ENCODE data around the gene LBX2. TPM values are rescaled to one million over a fixed set of nuclear protein-coding genes. Genes with fewer than 3 reads are reported as not detected.

LBX2 gene
- total and polyA plus RNA-seq, 4 donors: 0.63 to 1.9 (median 1.1) TPM

DNA sequence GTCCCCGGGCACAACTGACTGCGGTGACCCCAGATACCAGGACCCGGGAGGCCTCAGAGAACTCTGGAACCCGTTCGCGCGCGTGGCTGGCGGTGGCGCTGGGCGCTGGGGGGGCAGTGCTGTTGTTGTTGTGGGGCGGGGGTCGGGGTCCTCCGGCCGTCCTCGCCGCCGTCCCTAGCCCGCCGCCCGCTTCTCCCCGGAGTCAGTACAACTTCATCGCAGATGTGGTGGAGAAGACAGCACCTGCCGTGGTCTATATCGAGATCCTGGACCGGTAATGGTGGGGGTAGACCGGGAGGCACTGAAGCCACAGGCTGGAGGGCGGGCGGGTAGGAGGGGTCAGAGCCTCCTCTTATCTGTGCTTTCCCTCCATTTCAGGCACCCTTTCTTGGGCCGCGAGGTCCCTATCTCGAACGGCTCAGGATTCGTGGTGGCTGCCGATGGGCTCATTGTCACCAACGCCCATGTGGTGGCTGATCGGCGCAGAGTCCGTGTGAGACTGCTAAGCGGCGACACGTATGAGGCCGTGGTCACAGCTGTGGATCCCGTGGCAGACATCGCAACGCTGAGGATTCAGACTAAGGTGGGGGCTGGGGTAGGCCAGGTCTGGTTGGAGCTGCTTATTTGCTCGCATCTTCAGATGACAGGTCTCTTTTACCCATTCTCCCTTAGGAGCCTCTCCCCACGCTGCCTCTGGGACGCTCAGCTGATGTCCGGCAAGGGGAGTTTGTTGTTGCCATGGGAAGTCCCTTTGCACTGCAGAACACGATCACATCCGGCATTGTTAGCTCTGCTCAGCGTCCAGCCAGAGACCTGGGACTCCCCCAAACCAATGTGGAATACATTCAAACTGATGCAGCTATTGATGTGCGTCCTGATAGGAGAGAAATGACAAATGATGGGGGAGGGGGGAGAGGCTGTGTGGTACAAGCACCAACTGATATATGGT lies 31.1 kb upstream of the LBX2 start:
- H3K4me3 ChIP-seq: peak overlapping the region; percentile 69
- peaks cover 14 to 44% (median 34%) of the 10 kb centered on the region in 4 donors for H3K36me3 ChIP-seq (ENCODE audit: control insufficient read depth in 4 of 4, insufficient read depth in 4 of 4, low read length in 4 of 4)
- ATAC-seq (ENCODE audit: insufficient read depth, low FRiP score) (no peak), DNase-seq (peak; percentile 43 to 61 (median 56))
- peaks cover 8 to 23% (median 11%) of the 10 kb centered on the region in 5 donors for H3K4me1 ChIP-seq (ENCODE audit: control insufficient read depth in 5 of 5, insufficient read depth in 5 of 5, low read length in 5 of 5)
- H3K27me3 ChIP-seq (ENCODE audit: control insufficient read depth in 3 of 3, insufficient read depth in 3 of 3, low read length in 2 of 3): no peaks in the 10 kb centered on the region
- WGBS, 2 donors: 3 to 4% methylated on average over 50 to 54 of the region's 54 CpGs
- TF ChIP-seq, protein P1, sequence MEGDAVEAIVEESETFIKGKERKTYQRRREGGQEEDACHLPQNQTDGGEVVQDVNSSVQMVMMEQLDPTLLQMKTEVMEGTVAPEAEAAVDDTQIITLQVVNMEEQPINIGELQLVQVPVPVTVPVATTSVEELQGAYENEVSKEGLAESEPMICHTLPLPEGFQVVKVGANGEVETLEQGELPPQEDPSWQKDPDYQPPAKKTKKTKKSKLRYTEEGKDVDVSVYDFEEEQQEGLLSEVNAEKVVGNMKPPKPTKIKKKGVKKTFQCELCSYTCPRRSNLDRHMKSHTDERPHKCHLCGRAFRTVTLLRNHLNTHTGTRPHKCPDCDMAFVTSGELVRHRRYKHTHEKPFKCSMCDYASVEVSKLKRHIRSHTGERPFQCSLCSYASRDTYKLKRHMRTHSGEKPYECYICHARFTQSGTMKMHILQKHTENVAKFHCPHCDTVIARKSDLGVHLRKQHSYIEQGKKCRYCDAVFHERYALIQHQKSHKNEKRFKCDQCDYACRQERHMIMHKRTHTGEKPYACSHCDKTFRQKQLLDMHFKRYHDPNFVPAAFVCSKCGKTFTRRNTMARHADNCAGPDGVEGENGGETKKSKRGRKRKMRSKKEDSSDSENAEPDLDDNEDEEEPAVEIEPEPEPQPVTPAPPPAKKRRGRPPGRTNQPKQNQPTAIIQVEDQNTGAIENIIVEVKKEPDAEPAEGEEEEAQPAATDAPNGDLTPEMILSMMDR (IDR thresholded peaks at IDR 0.05; ENCODE audit: control extremely low read depth, extremely low read depth): no peak
- peak overlapping the region in 1 of 2 donors; percentile 62 for H3K9ac ChIP-seq (ENCODE audit: insufficient read depth in 1 of 2, low read length in 2 of 2)
- no peaks in the 10 kb centered on the region for H3K9me3 ChIP-seq (ENCODE audit: control insufficient read depth in 4 of 4, insufficient read depth in 3 of 4, low read length in 3 of 4)
- peak overlapping the region; percentile 67 to 81 for H3K27ac ChIP-seq (ENCODE audit: low read depth in 1 of 2, low read length in 1 of 2)

DNA sequence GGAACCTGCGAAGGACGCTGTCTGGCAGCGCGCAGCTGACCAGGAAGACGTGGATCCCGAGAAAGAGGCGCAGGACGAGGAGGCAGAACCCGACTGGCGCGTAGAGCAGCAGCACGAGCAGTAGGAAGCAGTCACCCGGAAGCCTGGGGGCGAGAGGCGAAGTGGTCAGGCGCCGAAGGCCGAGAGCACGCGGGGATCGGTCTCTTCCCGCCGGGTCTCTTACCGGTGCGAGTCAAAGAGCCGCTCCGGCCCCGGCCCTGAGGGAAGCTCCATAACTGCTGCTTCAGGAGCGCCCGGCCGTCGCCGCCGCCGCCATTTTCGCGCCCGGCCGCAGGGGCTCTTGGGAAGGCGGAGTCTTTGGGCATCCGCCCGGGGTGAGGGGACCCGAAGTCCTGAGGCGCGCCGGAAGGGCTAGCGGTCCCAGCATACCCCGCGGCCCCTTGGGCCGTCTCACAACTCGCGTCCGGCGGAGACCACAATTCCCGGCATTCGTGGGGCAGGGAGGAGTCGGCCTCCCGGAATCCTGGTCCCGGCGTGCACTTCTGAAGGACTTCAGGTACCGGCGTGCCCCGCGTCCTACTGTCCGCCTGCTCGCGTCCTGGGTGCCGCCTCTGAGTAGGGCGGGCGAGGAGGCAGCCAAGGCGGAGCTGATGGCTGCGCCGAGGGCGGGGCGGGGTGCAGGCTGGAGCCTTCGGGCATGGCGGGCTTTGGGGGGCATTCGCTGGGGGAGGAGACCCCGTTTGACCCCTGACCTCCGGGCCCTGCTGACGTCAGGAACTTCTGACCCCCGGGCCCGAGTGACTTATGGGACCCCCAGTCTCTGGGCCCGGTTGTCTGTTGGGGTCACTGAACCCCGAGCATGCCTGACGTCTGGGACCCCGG lies 30.2 kb upstream of the LBX2 start, which contains the start of the genes AUP1 and HTRA2:
TSS of gene AUP1 (minus strand) at position 350 of the 882 bp plus-strand sequence. CDS start at position 273, 77 bp downstream.
TSS of gene HTRA2 (plus strand) at position 577 of the 882 bp plus-strand sequence. CDS start at position 651, 74 bp downstream.
- 0% methylated on average over 72 to 87 of the region's 87 CpGs for WGBS, 2 donors
- DNase-seq: peak; percentile 99
- ATAC-seq (ENCODE audit: insufficient read depth, low FRiP score): peak; percentile 97
- Histone ChIP-seq H3K4me3 (peak within 1 kb of the TSS; percentile 99), H3K27me3 (ENCODE audit: control insufficient read depth in 3 of 3, insufficient read depth in 3 of 3, low read length in 2 of 3) (no peaks in the 10 kb centered on the region), H3K4me1 (ENCODE audit: control insufficient read depth in 5 of 5, insufficient read depth in 5 of 5, low read length in 5 of 5) (peaks cover 8 to 23% (median 11%) of the 10 kb centered on the region in 5 donors), H3K9me3 (ENCODE audit: control insufficient read depth in 4 of 4, insufficient read depth in 3 of 4, low read length in 3 of 4) (no peaks in the 10 kb centered on the region), H3K9ac (ENCODE audit: insufficient read depth in 1 of 2, low read length in 2 of 2) (peak within 1 kb of the TSS; percentile 84 to 90), H3K27ac (ENCODE audit: low read depth in 1 of 2, low read length in 1 of 2) (peak within 1 kb of the TSS; percentile 87 to 97), H3K36me3 (ENCODE audit: control insufficient read depth in 4 of 4, insufficient read depth in 4 of 4, low read length in 4 of 4) (peaks cover 14 to 44% (median 35%) of the 10 kb centered on the region in 4 donors)
- TF ChIP-seq, protein P1 (IDR thresholded peaks at IDR 0.05; ENCODE audit: control extremely low read depth, extremely low read depth): no peak

DNA sequence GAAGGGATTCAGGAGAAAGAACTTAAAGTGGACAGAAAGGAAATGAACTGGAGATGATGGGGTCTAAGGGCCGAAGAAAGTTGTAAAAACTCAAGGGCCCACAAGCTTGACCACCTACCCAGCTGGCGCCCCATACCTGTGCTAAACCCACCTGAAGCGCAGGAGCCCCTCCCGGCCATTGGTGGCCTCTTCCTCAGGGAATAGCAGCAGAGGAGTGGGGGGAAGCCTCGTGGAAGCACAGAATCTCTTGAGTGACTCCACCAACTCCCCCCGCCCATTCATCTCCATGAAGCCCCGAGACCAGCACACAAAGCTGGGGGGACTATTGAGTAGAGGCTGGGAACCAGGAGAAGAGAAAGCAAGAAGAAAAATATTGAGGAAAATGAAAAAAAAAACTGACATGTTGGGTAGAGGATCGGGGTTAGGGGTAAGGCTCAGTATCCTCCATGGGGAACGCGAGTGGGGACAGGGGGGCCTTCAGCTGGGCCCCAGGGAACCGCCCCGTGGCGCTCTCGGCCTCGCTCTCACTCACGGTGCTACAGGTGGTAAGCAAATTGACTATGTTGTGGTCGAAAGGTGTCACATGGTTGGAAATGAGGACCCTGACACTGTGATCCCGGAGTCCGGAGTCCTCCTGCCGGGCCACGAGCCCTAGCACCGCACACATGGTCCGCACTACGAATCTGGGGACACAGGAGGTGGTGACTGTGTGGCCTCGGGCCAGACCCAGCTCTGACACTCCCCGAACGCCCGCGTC lies 29.4 kb upstream of the LBX2 start:
- peaks cover 8 to 23% (median 11%) of the 10 kb centered on the region in 5 donors for H3K4me1 ChIP-seq (ENCODE audit: control insufficient read depth in 5 of 5, insufficient read depth in 5 of 5, low read length in 5 of 5)
- H3K4me3 ChIP-seq: peak overlapping the region; percentile 99
- H3K27me3 ChIP-seq (ENCODE audit: control insufficient read depth in 3 of 3, insufficient read depth in 3 of 3, low read length in 2 of 3): no peaks in the 10 kb centered on the region
- no peak for ATAC-seq (ENCODE audit: insufficient read depth, low FRiP score)
- H3K9ac ChIP-seq (ENCODE audit: insufficient read depth in 1 of 2, low read length in 2 of 2): peak overlapping the region; percentile 84 to 90
- no peaks in the 10 kb centered on the region for H3K9me3 ChIP-seq (ENCODE audit: control insufficient read depth in 4 of 4, insufficient read depth in 3 of 4, low read length in 3 of 4)
- 17% methylated on average over 29 of the region's 29 CpGs for WGBS, 2 donors
- peaks cover 14 to 40% (median 35%) of the 10 kb centered on the region in 4 donors for H3K36me3 ChIP-seq (ENCODE audit: control insufficient read depth in 4 of 4, insufficient read depth in 4 of 4, low read length in 4 of 4)
- peak overlapping the region; percentile 87 to 97 for H3K27ac ChIP-seq (ENCODE audit: low read depth in 1 of 2, low read length in 1 of 2)
- no peak for DNase-seq
- TF ChIP-seq, protein P1 (IDR thresholded peaks at IDR 0.05; ENCODE audit: control extremely low read depth, extremely low read depth): no peak

Data from lung (tissue), 12 donors.